Neuron (in vitro differentiated cells): ENCODE measurements around the gene GALNT16.

Source experiments
- H2AFZ ChIP-seq: one replicate; pipeline ENCODE4 v1.6.1; 2013; ENCODE audit warnings: low read depth, mild to moderate bottlenecking, inconsistent platforms, low read length, moderate library complexity
- H3K27me3 ChIP-seq: one replicate; pipeline ENCODE4 v1.6.1; 2013; ENCODE audit warnings: low read length; ENCODE audit not compliant: insufficient read depth
- H3K36me3 ChIP-seq: one replicate; pipeline ENCODE4 v1.6.1; 2013; ENCODE audit warnings: low read length; ENCODE audit not compliant: insufficient read depth
- H3K4me1 ChIP-seq: one replicate; pipeline ENCODE4 v1.6.1; 2013; ENCODE audit warnings: low read length; ENCODE audit not compliant: insufficient read depth
- H3K4me3 ChIP-seq: 2 replicates; pipeline ENCODE4 v1.5.1; 2013; ENCODE audit warnings: mild to moderate bottlenecking, low read length, moderate library complexity
- H3K9me3 ChIP-seq: one replicate; pipeline ENCODE4 v1.6.1; 2013; ENCODE audit warnings: low read length

GALNT16 gene

DNA sequence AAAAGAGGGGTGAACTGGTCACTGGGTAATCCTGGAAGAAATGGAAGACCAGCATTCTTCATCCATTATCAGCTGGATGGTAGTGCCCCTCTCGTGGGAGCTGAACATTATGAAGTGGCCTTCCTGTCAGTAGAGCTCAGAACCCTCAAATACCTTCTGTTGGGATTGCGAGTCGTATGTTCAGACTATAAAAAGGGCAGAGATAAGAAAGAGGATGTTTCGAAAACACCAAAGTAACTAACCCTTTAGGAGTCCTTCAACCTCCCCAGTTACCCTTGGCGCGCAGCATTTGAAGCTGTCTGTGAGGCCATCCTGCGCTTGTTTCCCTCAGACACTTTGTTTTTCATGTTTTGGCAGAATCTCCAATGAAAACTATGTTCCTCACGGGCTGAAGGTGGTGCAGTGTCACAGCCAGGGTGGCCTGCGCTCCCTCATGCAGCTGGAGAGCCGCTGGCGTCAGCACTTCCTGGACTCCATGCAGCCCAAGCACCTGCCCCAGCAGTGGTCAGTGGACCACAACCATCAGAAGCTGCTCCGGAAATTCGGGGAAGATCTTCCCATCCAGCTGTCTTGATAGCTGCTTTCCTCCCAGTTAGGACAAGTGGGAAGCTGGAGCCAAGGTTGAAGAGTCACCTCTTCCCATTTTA is 19.3 kb upstream of the GALNT16 start:
- Histone ChIP-seq H3K27me3 (no peaks in the 10 kb centered on the region), H3K36me3 (peaks cover 44% of the 10 kb centered on the region), H3K4me1 (peaks cover 12% of the 10 kb centered on the region), H2AFZ (no peak overlapping the region), H3K9me3 (no peaks in the 10 kb centered on the region), H3K4me3 (no peak overlapping the region)

DNA sequence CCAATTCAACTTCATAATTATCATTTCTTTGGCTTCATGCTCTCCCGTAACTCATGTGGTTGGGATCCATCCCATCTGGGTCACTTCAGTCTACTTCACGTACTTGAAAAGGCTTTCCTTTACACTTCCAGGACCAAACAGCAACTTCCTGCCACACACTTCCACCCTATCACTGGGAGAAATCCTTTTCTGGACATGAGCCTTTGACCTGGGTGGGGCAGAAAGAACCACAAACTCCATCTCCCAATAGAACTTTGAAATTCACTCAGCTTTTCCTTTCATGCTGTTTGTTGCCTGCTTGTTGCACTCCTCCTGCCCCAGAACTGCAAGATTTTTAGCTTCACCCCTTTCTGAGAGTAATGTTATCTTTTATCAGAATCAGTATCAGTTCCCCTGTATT is 18.4 kb upstream of the GALNT16 start:
- Histone ChIP-seq H3K36me3 (peaks cover 38% of the 10 kb centered on the region), H3K4me1 (peaks cover 12% of the 10 kb centered on the region)

DNA sequence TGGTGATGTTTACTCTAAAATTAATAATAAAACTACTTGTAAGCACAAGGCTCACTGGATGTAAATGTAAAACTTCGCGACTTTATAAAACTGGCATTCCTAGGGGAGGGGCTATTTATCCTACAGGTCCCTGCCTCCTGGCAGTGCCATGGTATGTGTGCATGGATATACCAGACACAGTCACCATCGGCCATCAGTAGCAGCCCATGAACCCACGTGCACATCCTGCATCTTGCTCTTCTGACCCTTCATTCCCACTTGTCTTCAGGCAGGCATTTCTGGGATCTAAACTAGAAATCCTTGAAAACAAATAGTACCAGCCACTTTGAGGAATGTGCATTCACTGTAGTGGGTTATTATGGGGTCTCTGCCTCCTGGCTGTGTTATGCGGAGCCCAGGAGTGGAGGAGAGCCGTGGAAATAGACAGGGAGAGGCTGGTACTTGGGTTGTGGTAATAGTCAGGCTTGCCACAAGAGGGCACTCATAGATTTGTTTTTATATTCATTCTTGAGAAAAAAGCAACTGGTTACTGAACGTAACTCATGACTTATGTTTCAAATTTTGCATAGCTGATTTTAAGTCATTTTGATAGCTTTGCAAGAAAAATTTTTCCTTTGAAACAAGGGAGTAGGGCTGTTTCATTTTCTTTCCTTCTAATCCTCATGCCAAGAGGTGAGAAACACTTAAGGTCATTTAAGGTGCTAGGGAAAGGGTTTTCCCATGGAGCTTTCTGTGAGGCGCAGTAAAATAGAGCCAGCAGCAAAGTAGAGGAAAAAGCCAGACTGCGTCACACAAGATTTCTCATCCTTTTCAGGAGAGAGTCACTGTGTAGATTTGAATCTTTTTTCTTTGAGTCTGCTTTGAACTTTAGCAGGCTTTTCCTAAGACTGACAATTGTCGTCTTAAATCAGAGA is 17.4 kb upstream of the GALNT16 start:
- Histone ChIP-seq H3K4me1 (peaks cover 12% of the 10 kb centered on the region), H3K9me3 (no peaks in the 10 kb centered on the region), H3K36me3 (peaks cover 28% of the 10 kb centered on the region), H3K4me3 (no peak overlapping the region), H2AFZ (no peak overlapping the region), H3K27me3 (no peaks in the 10 kb centered on the region)

More for the DNA sequence above, 18.4 kb upstream of the GALNT16 start:
- no peaks in the 10 kb centered on the region for H3K27me3 ChIP-seq
- H2AFZ ChIP-seq, result no peak overlapping the region
- H3K4me3 ChIP-seq, result no peak overlapping the region
- H3K9me3 ChIP-seq, result no peaks in the 10 kb centered on the region

DNA sequence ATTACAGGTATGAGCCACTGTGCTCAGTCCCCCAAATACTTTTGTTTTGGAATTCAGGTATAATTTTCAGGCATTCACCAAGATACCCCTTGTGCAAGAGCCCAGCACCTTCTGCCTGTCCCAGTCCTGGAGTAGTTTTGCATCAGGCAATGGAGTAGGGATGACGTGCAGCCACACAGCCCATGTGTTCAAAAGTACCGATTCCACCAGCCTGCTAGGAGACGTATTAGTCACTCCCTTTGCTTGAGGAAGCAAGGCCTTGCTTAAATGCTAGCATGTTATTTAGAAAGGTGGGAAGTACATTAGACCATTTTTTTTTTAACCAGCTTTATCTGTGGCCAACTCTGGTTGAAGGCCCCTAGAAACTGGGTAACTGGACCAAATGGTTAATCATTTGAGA is 15.0 kb upstream of the GALNT16 start:
- no peaks in the 10 kb centered on the region for H3K27me3 ChIP-seq
- H3K4me1 ChIP-seq, result peaks cover 12% of the 10 kb centered on the region
- no peak overlapping the region for H2AFZ ChIP-seq
- no peak overlapping the region for H3K4me3 ChIP-seq
- no peaks in the 10 kb centered on the region for H3K9me3 ChIP-seq
- H3K36me3 ChIP-seq, result peaks cover 16% of the 10 kb centered on the region

DNA sequence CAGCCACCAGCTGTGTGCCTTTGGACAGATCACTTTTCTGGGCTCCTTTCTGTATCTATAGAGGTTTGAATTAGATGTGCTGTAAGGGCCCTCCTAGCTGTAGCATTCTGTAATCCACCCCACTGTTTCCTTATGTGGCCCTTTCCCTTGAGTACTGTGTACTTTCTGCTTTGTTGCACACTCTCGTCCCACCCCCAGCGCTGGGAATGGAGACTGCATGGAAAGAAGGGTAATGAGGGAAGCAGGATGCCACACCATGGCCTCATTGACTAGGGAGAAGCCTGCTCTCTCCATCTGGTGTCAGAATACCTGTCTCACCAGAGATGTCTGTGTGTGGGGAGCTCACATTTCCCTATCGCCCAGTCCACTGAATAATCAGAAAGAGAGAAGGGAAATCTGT is 13.6 kb upstream of the GALNT16 start:
- H3K4me1 ChIP-seq, result peaks cover 12% of the 10 kb centered on the region
- H3K4me3 ChIP-seq, result no peak overlapping the region
- peaks cover 14% of the 10 kb centered on the region for H3K36me3 ChIP-seq
- no peaks in the 10 kb centered on the region for H3K27me3 ChIP-seq
- no peak overlapping the region for H2AFZ ChIP-seq
- no peaks in the 10 kb centered on the region for H3K9me3 ChIP-seq

DNA sequence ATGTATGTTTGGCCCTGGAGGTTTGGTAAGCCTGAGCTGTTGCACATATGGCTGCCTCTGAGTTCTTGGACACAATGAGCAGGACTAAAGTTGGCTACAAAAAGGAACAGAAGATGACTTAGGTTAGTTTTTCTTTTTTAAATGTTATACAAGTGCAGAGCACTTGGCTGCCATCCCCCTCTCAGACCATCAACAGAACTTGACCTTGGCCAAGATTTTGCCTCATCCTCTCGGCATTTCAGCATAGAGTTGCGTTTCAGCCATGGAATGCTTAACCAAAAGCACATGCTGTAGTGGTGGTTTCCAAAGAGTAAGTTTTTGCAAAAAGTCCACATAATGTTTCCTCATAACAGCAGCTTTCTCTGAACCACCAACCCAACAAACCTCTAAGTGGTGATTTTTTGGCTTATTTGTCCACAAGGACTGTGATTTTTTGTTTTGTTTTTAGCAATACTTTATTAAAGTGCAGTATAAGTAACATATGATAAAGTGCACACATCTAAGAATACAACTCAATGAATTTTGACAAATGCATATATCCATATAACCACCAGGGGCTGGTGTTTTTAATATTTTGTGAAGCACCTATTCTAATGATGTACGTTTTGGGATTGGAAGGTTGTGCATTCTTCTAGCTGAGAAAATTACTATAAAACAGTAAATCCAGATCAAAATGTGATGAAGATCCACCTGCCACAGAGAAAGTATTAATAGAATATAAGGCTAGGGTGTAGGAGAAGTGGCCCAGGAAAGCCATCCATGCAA is 12.1 kb upstream of the GALNT16 start:
- no peak overlapping the region for H2AFZ ChIP-seq
- peaks cover 10% of the 10 kb centered on the region for H3K4me1 ChIP-seq
- no peaks in the 10 kb centered on the region for H3K27me3 ChIP-seq
- no peaks in the 10 kb centered on the region for H3K9me3 ChIP-seq
- H3K4me3 ChIP-seq, result no peak overlapping the region
- H3K36me3 ChIP-seq, result peaks cover 21% of the 10 kb centered on the region

DNA sequence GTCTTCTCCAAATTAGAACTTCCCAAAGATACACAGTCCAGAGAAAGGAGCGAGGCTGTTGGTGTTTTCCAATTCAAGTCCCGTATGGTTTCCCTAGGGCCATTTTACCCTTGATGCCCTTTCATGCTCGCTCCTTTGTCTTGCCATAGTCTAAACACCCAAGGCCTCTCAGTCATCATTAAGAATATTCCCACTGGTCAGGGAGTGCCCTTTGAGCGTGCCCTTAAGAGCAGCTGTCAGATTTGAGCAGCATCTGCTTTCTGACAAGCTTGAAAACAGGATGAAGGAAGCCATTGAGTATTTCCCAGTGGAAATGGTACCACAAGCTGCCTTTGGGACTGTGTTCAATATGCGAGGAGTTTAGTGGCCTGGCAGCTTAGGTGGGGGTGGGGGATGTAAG is 10.4 kb upstream of the GALNT16 start:
- Histone ChIP-seq H3K4me3 (no peak overlapping the region), H2AFZ (no peak overlapping the region), H3K36me3 (peaks cover 37% of the 10 kb centered on the region), H3K27me3 (no peaks in the 10 kb centered on the region), H3K9me3 (no peaks in the 10 kb centered on the region), H3K4me1 (no peaks in the 10 kb centered on the region)

DNA sequence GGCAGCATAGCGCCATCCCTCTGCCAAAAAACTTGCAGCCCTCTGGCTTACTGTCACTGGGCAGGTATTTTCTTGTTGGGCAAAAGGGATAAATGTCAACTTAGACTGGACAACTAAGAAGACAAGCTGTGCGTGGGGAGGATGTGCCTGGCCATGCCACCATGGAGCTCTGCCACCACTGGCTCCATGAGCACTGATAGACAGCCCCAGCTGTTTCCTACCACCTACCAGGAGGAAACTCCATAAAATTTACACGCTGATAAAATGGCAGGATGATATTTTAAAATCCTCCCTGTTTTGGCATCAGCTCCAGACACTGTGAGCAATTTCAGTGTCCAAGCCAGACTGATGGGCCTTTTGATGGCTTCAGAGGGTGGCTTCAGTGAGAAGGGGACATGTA is 7.1 kb upstream of the GALNT16 start:
- Histone ChIP-seq H3K9me3 (no peaks in the 10 kb centered on the region), H3K36me3 (peaks cover 57% of the 10 kb centered on the region), H3K4me1 (no peaks in the 10 kb centered on the region), H3K4me3 (no peak overlapping the region), H3K27me3 (no peaks in the 10 kb centered on the region), H2AFZ (no peak overlapping the region)

DNA sequence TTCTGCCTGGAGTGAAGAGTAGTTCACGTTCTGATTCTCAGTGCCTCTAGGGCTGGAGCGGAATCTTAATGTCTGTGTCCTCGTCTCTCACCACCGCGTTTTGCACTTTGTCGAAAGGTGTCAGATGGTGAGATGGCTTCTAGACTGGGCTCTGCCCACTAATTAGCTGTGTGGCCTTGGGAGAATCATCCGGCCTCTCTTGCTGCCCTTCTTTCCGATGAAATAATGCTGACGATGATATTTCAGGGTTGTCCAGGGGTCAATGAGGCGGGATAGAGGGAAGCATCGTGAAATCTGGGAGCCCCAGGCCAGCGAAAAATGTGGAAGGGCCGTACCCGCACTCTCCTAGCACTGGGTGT is 811 bp upstream of the GALNT16 start:
- H3K9me3 ChIP-seq, result no peaks in the 10 kb centered on the region
- peak overlapping the region; percentile 87 for H2AFZ ChIP-seq
- H3K4me3 ChIP-seq, result peak overlapping the region; percentile 90
- H3K36me3 ChIP-seq, result peaks cover 28% of the 10 kb centered on the region
- H3K27me3 ChIP-seq, result no peaks in the 10 kb centered on the region
- peaks cover 40% of the 10 kb centered on the region for H3K4me1 ChIP-seq

DNA sequence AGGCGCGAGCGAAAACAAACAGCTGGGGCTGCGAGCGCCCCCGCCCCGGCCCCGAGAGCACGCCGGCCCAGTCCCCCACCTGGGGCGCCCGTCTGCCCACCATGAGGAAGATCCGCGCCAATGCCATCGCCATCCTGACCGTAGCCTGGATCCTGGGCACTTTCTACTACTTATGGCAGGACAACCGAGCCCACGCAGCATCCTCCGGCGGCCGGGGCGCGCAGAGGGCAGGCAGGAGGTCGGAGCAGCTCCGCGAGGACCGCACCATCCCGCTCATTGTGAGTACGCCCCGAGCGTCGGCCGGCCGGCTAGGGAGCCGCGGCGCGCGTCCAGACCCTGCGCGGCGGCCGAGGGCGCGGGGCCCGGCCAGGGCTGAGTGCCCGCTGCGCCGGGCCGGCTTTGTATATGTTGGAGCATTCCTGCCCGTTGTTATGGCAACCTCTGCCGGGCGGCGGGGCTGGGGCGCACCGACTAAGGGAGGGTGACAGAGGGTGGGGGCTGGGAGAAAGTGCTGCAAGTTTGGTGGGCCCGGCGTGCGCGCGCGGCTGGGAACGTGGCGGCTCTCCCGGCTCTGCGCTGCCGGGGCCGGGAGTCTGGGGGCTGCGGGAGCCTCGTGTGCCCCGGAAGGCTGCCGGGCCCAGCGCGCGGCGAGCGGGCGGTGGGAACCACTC is 367 bp downstream of the GALNT16 start:
- H2AFZ ChIP-seq, result peak overlapping the region; percentile 89
- peak overlapping the region; percentile 90 for H3K4me3 ChIP-seq
- H3K27me3 ChIP-seq, result no peaks in the 10 kb centered on the region
- H3K4me1 ChIP-seq, result peaks cover 40% of the 10 kb centered on the region
- H3K36me3 ChIP-seq, result peaks cover 17% of the 10 kb centered on the region
- H3K9me3 ChIP-seq, result no peaks in the 10 kb centered on the region

DNA sequence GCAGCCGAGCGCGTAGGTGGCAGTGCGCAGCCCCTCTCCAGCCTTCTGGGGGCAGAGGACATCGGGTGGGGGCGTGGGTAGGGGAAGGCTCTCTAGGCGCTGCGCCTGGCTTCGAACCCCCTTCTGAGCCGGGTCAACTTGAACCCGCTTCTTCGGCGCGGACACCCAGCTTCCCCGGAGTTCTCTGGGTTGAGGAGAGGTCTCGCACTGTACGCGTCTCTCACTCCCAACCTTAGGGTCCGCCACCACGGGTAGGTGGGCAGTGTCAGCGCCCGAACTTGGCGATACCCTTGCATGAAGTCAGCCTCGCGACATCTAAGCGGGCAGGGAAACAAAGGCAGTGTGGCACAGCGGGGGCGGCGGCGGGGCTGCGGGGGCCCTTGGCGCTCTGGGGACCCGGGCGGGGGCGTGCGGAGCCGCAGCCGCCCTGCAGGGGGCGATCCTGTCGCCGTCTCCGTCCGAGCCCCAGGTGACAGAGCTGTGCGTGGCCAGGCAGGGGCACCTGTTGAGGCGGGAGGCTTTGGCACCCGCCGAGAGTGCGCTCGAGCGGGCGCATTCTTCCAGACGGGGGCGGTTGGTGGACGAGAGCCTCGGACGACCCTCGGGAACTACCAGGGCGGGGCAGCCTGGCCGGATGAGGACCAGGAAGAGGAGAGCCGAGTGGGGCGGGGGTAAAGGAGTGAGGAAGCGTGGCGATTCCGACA is 1.1 kb downstream of the GALNT16 start:
- H3K36me3 ChIP-seq, result peaks cover 12% of the 10 kb centered on the region
- no peaks in the 10 kb centered on the region for H3K9me3 ChIP-seq
- H3K4me3 ChIP-seq, result peak overlapping the region; percentile 90
- peak overlapping the region; percentile 89 for H2AFZ ChIP-seq
- H3K27me3 ChIP-seq, result no peaks in the 10 kb centered on the region
- peaks cover 40% of the 10 kb centered on the region for H3K4me1 ChIP-seq

DNA sequence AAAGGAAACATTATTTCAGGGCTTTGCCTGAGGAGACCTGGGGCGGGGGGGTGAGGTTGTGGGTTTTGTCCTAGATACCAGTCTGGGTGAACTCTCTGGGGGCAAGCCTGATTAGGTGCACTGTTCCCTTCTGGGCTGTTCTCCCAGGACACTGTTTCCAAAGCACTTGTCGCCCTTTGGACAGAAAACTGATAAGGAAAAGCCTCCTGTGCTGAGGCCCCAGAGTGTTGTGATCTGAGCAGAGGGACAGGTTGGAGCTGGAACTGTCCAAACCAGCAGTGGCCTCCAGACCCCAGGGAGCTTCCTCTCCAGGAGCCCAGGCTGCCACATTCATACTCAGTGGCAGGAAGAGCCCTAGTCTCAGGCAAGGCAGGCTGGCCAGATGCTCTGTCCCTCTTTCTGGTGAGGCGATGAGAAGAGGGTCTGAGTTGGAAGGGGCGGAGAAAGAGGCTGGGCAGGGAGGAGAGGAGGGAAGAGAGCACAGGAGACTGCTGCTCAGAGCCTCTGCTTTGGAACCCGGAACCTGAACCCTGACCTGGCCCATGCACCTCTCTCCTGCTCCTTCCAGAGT is 1.9 kb downstream of the GALNT16 start:
- peak overlapping the region; percentile 90 for H3K4me3 ChIP-seq
- H3K4me1 ChIP-seq, result peaks cover 40% of the 10 kb centered on the region
- H3K27me3 ChIP-seq, result no peaks in the 10 kb centered on the region
- H3K9me3 ChIP-seq, result no peaks in the 10 kb centered on the region
- H2AFZ ChIP-seq, result no peak overlapping the region
- H3K36me3 ChIP-seq, result peaks cover 4% of the 10 kb centered on the region
